CD14-positive monocyte (primary cell): ENCODE data around the gene ZNF841. TPM values are rescaled to one million over a fixed set of nuclear protein-coding genes. Genes with fewer than 3 reads are reported as not detected.

Experiments used
- DNase-seq, 3 donors: peaks; one replicate each; pipeline ENCODE4 v3.0.0-alpha.2; 2011 to 2022
- H2AFZ ChIP-seq: 2 replicates; pipeline ENCODE4 v1.6.0; 2012; ENCODE audit warnings: mild to moderate bottlenecking, low read depth, low read length, inconsistent platforms; ENCODE audit not compliant: insufficient read depth, poor library complexity, severe bottlenecking
- H3K27ac ChIP-seq, 2 donors: 1 replicate in 1 of 2; 2 replicates in 1 of 2; pipeline ENCODE4 v1.5.1; 2012 to 2013; ENCODE audit warnings: low read length in 2 of 2, control low read depth in 1 of 2, inconsistent platforms in 1 of 2, low read depth in 1 of 2, mild to moderate bottlenecking in 1 of 2
- H3K27me3 ChIP-seq, 2 donors: one replicate each; pipeline versions ENCODE4 v1.6.0 to v1.6.1; 2011 to 2013; ENCODE audit warnings: low read length in 2 of 2; ENCODE audit not compliant: control insufficient read depth in 2 of 2, insufficient read depth in 2 of 2
- H3K36me3 ChIP-seq, 2 donors: replicated peaks in 1 of 2; 1 replicate in 1 of 2; 2 replicates in 1 of 2; pipeline versions ENCODE4 v1.5.1 to v1.6.1; 2012 to 2013; ENCODE audit warnings: low read length in 2 of 2, control low read depth in 1 of 2, inconsistent platforms in 1 of 2, mild to moderate bottlenecking in 1 of 2; ENCODE audit not compliant: insufficient read depth in 2 of 2, control insufficient read depth in 1 of 2
- H3K4me1 ChIP-seq, 2 donors: 1 replicate in 1 of 2; 2 replicates in 1 of 2; pipeline versions ENCODE4 v1.5.1 to v1.6.1; 2012 to 2013; ENCODE audit warnings: low read length in 2 of 2, control low read depth in 1 of 2, inconsistent platforms in 1 of 2, mild to moderate bottlenecking in 1 of 2, moderate library complexity in 1 of 2; ENCODE audit not compliant: insufficient read depth in 2 of 2, control insufficient read depth in 1 of 2
- H3K4me2 ChIP-seq: replicated peaks from 2 replicates; pipeline ENCODE3; 2012; ENCODE audit warnings: low read length, moderate library complexity, mild to moderate bottlenecking; ENCODE audit not compliant: poor library complexity, severe bottlenecking; ENCODE audit errors: extremely low read depth
- H3K4me3 ChIP-seq, 3 experiments: fragments of 200-600 bp in 1 of 3; sonication (generic) in 1 of 3; replicated peaks in 1 of 3; 1 replicate in 2 of 3; 2 replicates in 1 of 3; pipeline ENCODE4 v1.5.1; 2011 to 2013; ENCODE audit warnings: low read length in 3 of 3, mild to moderate bottlenecking in 3 of 3, control low read depth in 2 of 3, low read depth in 2 of 3, inconsistent platforms in 1 of 3, moderate library complexity in 1 of 3
- H3K79me2 ChIP-seq: 2 replicates; pipeline ENCODE4 v1.6.0; 2012; ENCODE audit warnings: mild to moderate bottlenecking, control low read depth, inconsistent platforms, low read length, moderate library complexity; ENCODE audit not compliant: insufficient read depth
- H3K9ac ChIP-seq: 2 replicates; pipeline ENCODE4 v1.6.0; 2017; ENCODE audit warnings: low read length, mild to moderate bottlenecking; ENCODE audit not compliant: insufficient read depth, poor library complexity, severe bottlenecking
- H3K9me3 ChIP-seq, 2 donors: replicated peaks in 1 of 2; 1 replicate in 1 of 2; 2 replicates in 1 of 2; pipeline versions ENCODE4 v1.5.1 to v1.6.1; 2012 to 2013; ENCODE audit warnings: low read length in 2 of 2, control low read depth in 1 of 2; ENCODE audit not compliant: control insufficient read depth in 1 of 2, insufficient read depth in 1 of 2
- H4K20me1 ChIP-seq: 2 replicates; pipeline ENCODE4 v1.6.0; 2012; ENCODE audit warnings: mild to moderate bottlenecking, low read length, control low read depth, moderate library complexity; ENCODE audit not compliant: insufficient read depth
- H3K27ac Mint-ChIP-seq, 7 donors: one replicate each; pipeline ENCODE4 v1.8.0; 2020; ENCODE audit warnings: mild to moderate bottlenecking in 7 of 7, mixed read lengths in 7 of 7, moderate library complexity in 6 of 7, inconsistent platforms in 2 of 7
- H3K27me3 Mint-ChIP-seq, 3 donors: one replicate each; pipeline ENCODE4 v1.8.0; 2021 to 2022; ENCODE audit warnings: low read depth in 3 of 3, mild to moderate bottlenecking in 3 of 3, mixed read lengths in 3 of 3, moderate library complexity in 3 of 3, inconsistent platforms in 1 of 3
- H3K36me3 Mint-ChIP-seq, 2 donors: one replicate each; pipeline ENCODE4 v1.8.0; 2020; ENCODE audit warnings: mixed read lengths in 2 of 2, inconsistent platforms in 1 of 2, mild to moderate bottlenecking in 1 of 2
- H3K4me1 Mint-ChIP-seq: one replicate; pipeline ENCODE4 v1.8.0; 2020; ENCODE audit warnings: mild to moderate bottlenecking, mixed read lengths
- H3K4me3 Mint-ChIP-seq, 2 donors: one replicate each; pipeline ENCODE4 v1.8.0; 2020; ENCODE audit warnings: mild to moderate bottlenecking in 2 of 2, mixed read lengths in 2 of 2, moderate library complexity in 1 of 2
- H3K9me3 Mint-ChIP-seq, 7 donors: one replicate each; pipeline ENCODE4 v1.8.0; 2020 to 2022; ENCODE audit warnings: mixed read lengths in 7 of 7, mild to moderate bottlenecking in 6 of 7, moderate library complexity in 6 of 7, inconsistent platforms in 2 of 7
- WGBS: methylation state at CpG from one replicate; pipeline ENCODE4 v1.1.5; 2013; ENCODE audit warnings: missing lambda C conversion rate; ENCODE audit not compliant: insufficient coverage; 5-methylcytosine and 5-hydroxymethylcytosine counted together
- intact Hi-C, 2 donors: fragments of 100-400 bp; cut with micrococcal nuclease; formaldehyde crosslinking; loops; one replicate each; pipeline versions ENCODE4 v1.15.0 to v1.15.1; 2023
- polyA plus RNA-seq, 3 donors: library from polyadenylated mRNA; depleted of rRNA in 1 of 3; unstranded in 2 of 3; stranded (reverse) in 1 of 3; fragments of 300-500 nt in 2 of 3; fragments of >200 nt in 1 of 3; fragmentation: Illumina TruSeq in 2 of 3; gene quantifications; 1 replicate in 2 of 3; 2 replicates in 1 of 3; pipeline ENCODE4 v1.2.3, GENCODE V29; 2012 to 2021
- TF ChIP-seq, protein P1 (sequence below): fragments of 200-600 bp; IDR thresholded peaks from one replicate; pipeline ENCODE4 v1.8.0; 2022; ENCODE audit warnings: antibody characterized with exemption, mild to moderate bottlenecking

Gene ZNF841
- polyA plus RNA-seq, 3 donors, result 0.42 to 5.2 TPM; not detected in 1

DNA sequence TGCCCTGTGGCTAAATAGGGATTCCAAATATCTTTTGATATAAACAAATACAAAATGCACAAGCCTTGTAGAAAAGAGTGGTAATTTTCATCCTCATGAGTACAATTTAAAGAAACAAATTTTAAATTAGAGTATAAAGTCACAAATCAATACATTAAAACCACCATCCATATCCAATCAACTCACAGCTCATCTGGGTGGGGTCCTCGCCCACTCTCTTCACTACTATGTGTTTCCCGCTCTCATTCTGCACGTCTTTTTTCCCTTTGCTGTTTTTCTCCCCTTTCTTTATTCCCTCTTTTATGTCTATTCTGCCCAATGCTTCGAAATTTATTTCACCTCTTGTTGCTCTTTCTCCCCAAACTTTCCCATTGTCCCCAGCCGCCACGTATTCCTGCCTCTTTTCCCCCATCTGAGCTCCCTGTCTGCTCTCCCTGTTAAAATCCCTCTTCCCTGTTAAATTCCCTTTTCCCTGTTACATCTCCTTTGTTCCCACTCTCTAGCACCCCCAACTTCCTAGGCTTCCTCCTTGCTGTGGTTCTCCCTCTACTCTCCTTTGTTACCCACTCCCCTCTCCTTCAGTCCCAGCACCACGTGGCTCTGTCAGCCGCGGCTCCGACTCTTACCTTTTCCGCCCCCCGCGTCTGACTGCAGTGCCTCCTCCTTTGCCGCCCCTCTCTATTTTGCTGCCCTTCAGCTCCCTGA lies 42.9 kb upstream of the ZNF841 start:
- peaks cover 16% of the 10 kb centered on the region for H3K4me1 Mint-ChIP-seq
- H3K9me3 ChIP-seq, result peaks cover 50 to 59% of the 10 kb centered on the region in 2 donors
- intact Hi-C loops, result loop anchor here (2.0 to 5.0 kb wide), 4 partner anchors 32 to 100 kb away; partner anchors contain the start of genes PPP2R1A (in 1 of the 2) and ZNF836 (in 1 of the 2)

DNA sequence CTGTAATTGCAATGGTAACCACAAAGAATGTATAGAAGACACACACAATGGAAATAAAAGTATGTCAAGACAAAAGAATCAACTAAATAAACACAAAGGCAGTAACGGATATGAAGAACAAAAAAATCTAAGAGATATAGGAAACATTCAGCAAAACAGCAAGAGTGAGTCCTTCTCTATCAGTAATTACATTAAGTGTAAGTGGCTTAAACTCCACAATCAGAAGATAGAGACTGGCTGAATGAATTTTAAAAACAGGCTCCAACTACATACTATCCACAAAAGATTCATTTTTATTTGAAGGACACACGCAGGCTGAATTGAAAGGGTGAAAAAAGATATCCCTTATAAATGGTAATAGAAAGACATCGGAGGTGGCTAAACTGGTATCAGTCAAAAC lies 24.7 kb upstream of the ZNF841 start:
- Histone ChIP-seq H4K20me1 (no peaks in the 10 kb centered on the region), H3K9me3 (peaks cover 59 to 99% of the 10 kb centered on the region in 2 donors), H3K9ac (no peak overlapping the region), H2AFZ (no peak overlapping the region), H3K4me1 (no peaks in the 10 kb centered on the region), H3K79me2 (no peaks in the 10 kb centered on the region), H3K36me3 (peaks cover 65 to 100% of the 10 kb centered on the region in 2 donors), H3K4me2 (no peak overlapping the region), H3K4me3 (peak overlapping the region in 1 of 3 experiments; percentile 25), H3K27me3 (no peaks in the 10 kb centered on the region), H3K27ac (no peak overlapping the region)
- Mint-ChIP-seq H3K9me3 (peaks cover 73 to 96% (median 93%) of the 10 kb centered on the region in 7 donors), H3K27ac (no peak overlapping the region), H3K27me3 (no peaks in the 10 kb centered on the region), H3K4me3 (no peak overlapping the region), H3K4me1 (no peaks in the 10 kb centered on the region), H3K36me3 (peaks cover 85 to 92% of the 10 kb centered on the region in 2 donors)
- TF ChIP-seq, protein P1, sequence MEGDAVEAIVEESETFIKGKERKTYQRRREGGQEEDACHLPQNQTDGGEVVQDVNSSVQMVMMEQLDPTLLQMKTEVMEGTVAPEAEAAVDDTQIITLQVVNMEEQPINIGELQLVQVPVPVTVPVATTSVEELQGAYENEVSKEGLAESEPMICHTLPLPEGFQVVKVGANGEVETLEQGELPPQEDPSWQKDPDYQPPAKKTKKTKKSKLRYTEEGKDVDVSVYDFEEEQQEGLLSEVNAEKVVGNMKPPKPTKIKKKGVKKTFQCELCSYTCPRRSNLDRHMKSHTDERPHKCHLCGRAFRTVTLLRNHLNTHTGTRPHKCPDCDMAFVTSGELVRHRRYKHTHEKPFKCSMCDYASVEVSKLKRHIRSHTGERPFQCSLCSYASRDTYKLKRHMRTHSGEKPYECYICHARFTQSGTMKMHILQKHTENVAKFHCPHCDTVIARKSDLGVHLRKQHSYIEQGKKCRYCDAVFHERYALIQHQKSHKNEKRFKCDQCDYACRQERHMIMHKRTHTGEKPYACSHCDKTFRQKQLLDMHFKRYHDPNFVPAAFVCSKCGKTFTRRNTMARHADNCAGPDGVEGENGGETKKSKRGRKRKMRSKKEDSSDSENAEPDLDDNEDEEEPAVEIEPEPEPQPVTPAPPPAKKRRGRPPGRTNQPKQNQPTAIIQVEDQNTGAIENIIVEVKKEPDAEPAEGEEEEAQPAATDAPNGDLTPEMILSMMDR, result no peak
- no CpG with 5 or more reads among the region's 3 CpGs for WGBS
- intact Hi-C loops, result no loop called here
- DNase-seq, result no peak

More for the DNA sequence above, 42.9 kb upstream of the ZNF841 start:
- Histone ChIP-seq H3K4me2 (peak overlapping the region; percentile 95), H3K27me3 (no peaks in the 10 kb centered on the region), H4K20me1 (no peaks in the 10 kb centered on the region), H3K36me3 (peaks cover 0 to 28% of the 10 kb centered on the region in 2 donors), H3K79me2 (peaks cover 33% of the 10 kb centered on the region), H3K9ac (peak overlapping the region; percentile 79), H3K4me1 (peaks cover 12 to 16% of the 10 kb centered on the region in 2 donors), H2AFZ (peak overlapping the region; percentile 97), H3K27ac (peak overlapping the region in 1 of 2 donors; percentile 93), H3K4me3 (peak overlapping the region; percentile 91 to 97 (median 94))
- H3K27ac Mint-ChIP-seq, result peak overlapping the region in 4 of 7 donors; percentile 96 to 97 (median 96)
- 15% methylated on average over 14 of the region's 14 CpGs for WGBS
- TF ChIP-seq, protein P1, result no peak
- peaks cover 37 to 77% (median 66%) of the 10 kb centered on the region in 7 donors for H3K9me3 Mint-ChIP-seq
- H3K4me3 Mint-ChIP-seq, result peak overlapping the region; percentile 98 to 99
- DNase-seq, result peak in 1 of 3 donors; percentile 3
- peaks cover 23 to 43% of the 10 kb centered on the region in 2 donors for H3K36me3 Mint-ChIP-seq
- H3K27me3 Mint-ChIP-seq, result peaks cover 0 to 4% (median 0%) of the 10 kb centered on the region in 3 donors
